ENCODE data around the gene PPFIBP1.
"Not testable (repeated sequence)": the region's sequence is repeated elsewhere in the genome, so short reads cannot be mapped to it uniquely, and the experiment has no call there.

Gene PPFIBP1

DNA sequence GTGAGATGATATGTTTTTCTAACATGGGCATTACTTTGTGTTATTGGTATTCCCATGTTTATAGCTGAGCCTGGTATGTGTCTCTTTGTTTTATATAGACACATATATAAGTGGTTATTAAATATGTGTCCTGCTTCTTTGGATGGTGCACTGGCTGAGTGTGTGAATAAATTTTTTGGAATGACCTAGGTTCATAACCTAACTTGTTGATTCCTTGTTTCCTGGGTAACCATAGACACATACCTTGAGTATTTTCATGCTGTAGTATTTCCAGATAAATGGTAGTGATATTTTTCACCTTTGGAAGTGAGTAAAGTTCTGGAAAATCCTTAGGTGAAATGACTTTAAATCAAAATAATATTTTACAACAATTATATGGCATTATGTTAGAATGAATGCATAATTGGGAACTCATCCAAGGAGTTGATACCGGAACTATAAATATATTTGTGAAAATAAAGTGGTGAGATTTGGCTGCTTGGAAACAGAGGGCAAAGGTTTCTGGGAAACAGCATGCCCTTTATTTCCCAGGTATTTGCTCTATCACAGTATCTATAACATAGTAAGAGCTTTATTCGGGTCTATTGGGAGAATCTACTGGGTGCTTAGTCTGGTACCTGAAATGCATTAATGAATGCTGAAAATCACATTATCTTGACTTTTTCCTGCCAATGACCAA lies 107.9 kb downstream of the PPFIBP1 start:
- DNase-seq = no peak
- no peaks in the 10 kb centered on the region for H3K27me3 ChIP-seq (replicated peaks; ENCODE audit: control insufficient read depth, insufficient read depth, low read length, poor library complexity, severe bottlenecking)
- H3K4me3 ChIP-seq (ENCODE audit: insufficient read depth, low read depth, low read length, poor library complexity, severe bottlenecking) = no peak overlapping the region
- no peak overlapping the region for H3K27ac ChIP-seq (ENCODE audit: insufficient read depth, low read length, poor library complexity, severe bottlenecking)
- H3K4me1 ChIP-seq (ENCODE audit: control insufficient read depth, insufficient read depth, low read length, poor library complexity, severe bottlenecking) = no peaks in the 10 kb centered on the region
- no peaks in the 10 kb centered on the region for H3K9me3 ChIP-seq (ENCODE audit: control insufficient read depth, low read length)
- H3K36me3 ChIP-seq (ENCODE audit: control insufficient read depth, insufficient read depth, low read length) = no peaks in the 10 kb centered on the region

DNA sequence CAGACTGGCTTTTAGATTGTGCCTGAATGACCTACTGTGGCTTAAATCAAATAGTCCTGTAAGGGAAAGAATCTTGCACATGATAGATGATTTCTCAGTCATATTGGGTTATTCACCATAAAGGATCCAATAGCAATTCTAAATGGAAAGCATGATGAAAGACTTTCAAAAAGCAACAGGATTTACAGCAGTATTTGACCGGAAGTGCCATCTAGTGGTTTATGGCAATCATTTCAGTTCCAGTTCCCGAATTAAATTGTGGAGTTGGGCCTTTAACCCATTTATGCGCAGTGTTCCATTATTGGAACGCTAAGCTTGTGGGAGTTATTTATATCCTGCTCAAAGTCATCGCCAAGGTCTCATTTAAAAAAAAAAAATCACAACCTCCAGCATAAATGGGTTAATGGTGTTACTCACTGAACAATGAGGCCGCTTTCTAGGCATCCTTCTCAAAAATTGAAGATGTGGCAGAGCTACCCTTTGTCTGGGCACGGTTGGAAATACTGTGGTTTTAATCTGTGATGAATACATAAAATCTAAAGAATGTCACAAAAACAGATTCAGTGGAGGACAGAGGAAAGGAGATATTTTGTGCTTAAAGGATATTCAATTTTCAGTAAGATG lies 111.5 kb downstream of the PPFIBP1 start:
- Histone ChIP-seq H3K27me3 (replicated peaks; ENCODE audit: control insufficient read depth, insufficient read depth, low read length, poor library complexity, severe bottlenecking) (no peaks in the 10 kb centered on the region), H3K4me1 (ENCODE audit: control insufficient read depth, insufficient read depth, low read length, poor library complexity, severe bottlenecking) (no peaks in the 10 kb centered on the region), H3K27ac (ENCODE audit: insufficient read depth, low read length, poor library complexity, severe bottlenecking) (no peak overlapping the region), H3K4me3 (ENCODE audit: insufficient read depth, low read depth, low read length, poor library complexity, severe bottlenecking) (no peak overlapping the region), H3K36me3 (ENCODE audit: control insufficient read depth, insufficient read depth, low read length) (no peaks in the 10 kb centered on the region), H3K9me3 (ENCODE audit: control insufficient read depth, low read length) (no peaks in the 10 kb centered on the region)
- no peak for DNase-seq

GRCh38 chr12:27636569-27636968 lies 112.6 kb downstream of the PPFIBP1 start:
- not testable (repeated sequence) for H3K27me3 ChIP-seq (replicated peaks; ENCODE audit: control insufficient read depth, insufficient read depth, low read length, poor library complexity, severe bottlenecking); DNase-seq; H3K9me3 ChIP-seq (ENCODE audit: control insufficient read depth, low read length); H3K4me1 ChIP-seq (ENCODE audit: control insufficient read depth, insufficient read depth, low read length, poor library complexity, severe bottlenecking); H3K27ac ChIP-seq (ENCODE audit: insufficient read depth, low read length, poor library complexity, severe bottlenecking); H3K4me3 ChIP-seq (ENCODE audit: insufficient read depth, low read depth, low read length, poor library complexity, severe bottlenecking); H3K36me3 ChIP-seq (ENCODE audit: control insufficient read depth, insufficient read depth, low read length)

DNA sequence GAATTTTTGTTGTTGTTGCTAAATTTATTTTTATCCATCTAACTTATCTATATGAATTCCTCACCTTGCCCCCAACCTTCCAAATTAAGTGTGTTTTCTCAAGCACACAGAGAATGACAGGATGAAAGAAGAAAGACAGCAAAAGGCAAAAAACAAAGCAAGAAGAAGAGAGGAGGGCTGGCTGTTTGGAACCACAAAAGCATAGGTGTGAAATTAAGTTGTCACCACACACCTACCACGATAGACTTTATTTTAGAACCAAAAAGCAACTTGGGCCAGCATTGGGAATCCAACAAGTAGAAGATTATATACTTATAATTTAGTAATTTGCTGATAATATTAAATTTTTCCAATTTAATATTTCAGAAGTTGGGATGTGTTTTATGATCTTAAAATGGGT lies 113.5 kb downstream of the PPFIBP1 start:
- Histone ChIP-seq H3K36me3 (ENCODE audit: control insufficient read depth, insufficient read depth, low read length) (no peaks in the 10 kb centered on the region), H3K4me1 (ENCODE audit: control insufficient read depth, insufficient read depth, low read length, poor library complexity, severe bottlenecking) (no peaks in the 10 kb centered on the region), H3K9me3 (ENCODE audit: control insufficient read depth, low read length) (no peaks in the 10 kb centered on the region), H3K27ac (ENCODE audit: insufficient read depth, low read length, poor library complexity, severe bottlenecking) (no peak overlapping the region), H3K27me3 (replicated peaks; ENCODE audit: control insufficient read depth, insufficient read depth, low read length, poor library complexity, severe bottlenecking) (no peaks in the 10 kb centered on the region), H3K4me3 (ENCODE audit: insufficient read depth, low read depth, low read length, poor library complexity, severe bottlenecking) (no peak overlapping the region)
- DNase-seq = no peak

GRCh38 chr12:27639265-27639664 lies 115.3 kb downstream of the PPFIBP1 start:
- H3K36me3 ChIP-seq (ENCODE audit: control insufficient read depth, insufficient read depth, low read length) = no peaks in the 10 kb centered on the region
- no peaks in the 10 kb centered on the region for H3K9me3 ChIP-seq (ENCODE audit: control insufficient read depth, low read length)
- no peaks in the 10 kb centered on the region for H3K27me3 ChIP-seq (replicated peaks; ENCODE audit: control insufficient read depth, insufficient read depth, low read length, poor library complexity, severe bottlenecking)
- no peak overlapping the region for H3K27ac ChIP-seq (ENCODE audit: insufficient read depth, low read length, poor library complexity, severe bottlenecking)
- no peaks in the 10 kb centered on the region for H3K4me1 ChIP-seq (ENCODE audit: control insufficient read depth, insufficient read depth, low read length, poor library complexity, severe bottlenecking)
- H3K4me3 ChIP-seq (ENCODE audit: insufficient read depth, low read depth, low read length, poor library complexity, severe bottlenecking) = no peak overlapping the region
- no peak for DNase-seq

DNA sequence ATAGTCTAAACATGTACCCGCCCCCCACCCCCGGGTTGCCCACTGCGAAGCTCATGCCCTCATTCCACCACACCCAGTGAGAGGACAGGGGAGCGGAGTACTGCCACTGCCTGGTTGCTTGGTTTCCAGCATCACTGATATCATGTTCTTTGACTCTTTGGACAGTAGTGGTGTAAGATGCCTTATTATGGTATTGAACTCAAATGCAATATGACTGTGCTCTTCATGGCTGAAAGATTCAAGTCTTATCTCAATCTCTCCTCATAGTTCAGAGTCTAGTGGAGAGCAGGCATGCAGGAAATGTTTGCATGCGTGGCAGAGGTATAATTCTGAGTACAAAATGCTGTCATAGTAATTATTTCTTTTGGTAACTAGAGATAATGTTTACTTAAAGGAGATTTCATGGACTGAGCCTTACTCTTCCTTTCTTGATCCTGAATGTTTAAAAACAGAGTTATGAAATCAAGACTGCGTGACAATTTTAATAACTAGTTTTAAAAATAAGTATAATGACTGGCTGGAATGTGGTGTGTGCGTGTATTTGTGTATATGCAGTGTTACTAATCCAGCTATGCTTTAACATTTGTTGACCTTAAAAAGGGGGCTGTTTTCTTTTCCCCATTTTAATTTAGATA lies 116.7 kb downstream of the PPFIBP1 start:
- not testable (repeated sequence) for H3K27ac ChIP-seq (ENCODE audit: insufficient read depth, low read length, poor library complexity, severe bottlenecking); DNase-seq; H3K4me3 ChIP-seq (ENCODE audit: insufficient read depth, low read depth, low read length, poor library complexity, severe bottlenecking); H3K4me1 ChIP-seq (ENCODE audit: control insufficient read depth, insufficient read depth, low read length, poor library complexity, severe bottlenecking); H3K27me3 ChIP-seq (replicated peaks; ENCODE audit: control insufficient read depth, insufficient read depth, low read length, poor library complexity, severe bottlenecking); H3K9me3 ChIP-seq (ENCODE audit: control insufficient read depth, low read length); H3K36me3 ChIP-seq (ENCODE audit: control insufficient read depth, insufficient read depth, low read length)

- not testable (repeated sequence) for H3K27ac ChIP-seq (ENCODE audit: insufficient read depth, low read length, poor library complexity, severe bottlenecking); H3K36me3 ChIP-seq (ENCODE audit: control insufficient read depth, insufficient read depth, low read length); H3K4me1 ChIP-seq (ENCODE audit: control insufficient read depth, insufficient read depth, low read length, poor library complexity, severe bottlenecking); H3K9me3 ChIP-seq (ENCODE audit: control insufficient read depth, low read length); DNase-seq; H3K4me3 ChIP-seq (ENCODE audit: insufficient read depth, low read depth, low read length, poor library complexity, severe bottlenecking); H3K27me3 ChIP-seq (replicated peaks; ENCODE audit: control insufficient read depth, insufficient read depth, low read length, poor library complexity, severe bottlenecking)
Observed at GRCh38 chr12:27642361-27642760, 118.4 kb downstream of the PPFIBP1 start.

DNA sequence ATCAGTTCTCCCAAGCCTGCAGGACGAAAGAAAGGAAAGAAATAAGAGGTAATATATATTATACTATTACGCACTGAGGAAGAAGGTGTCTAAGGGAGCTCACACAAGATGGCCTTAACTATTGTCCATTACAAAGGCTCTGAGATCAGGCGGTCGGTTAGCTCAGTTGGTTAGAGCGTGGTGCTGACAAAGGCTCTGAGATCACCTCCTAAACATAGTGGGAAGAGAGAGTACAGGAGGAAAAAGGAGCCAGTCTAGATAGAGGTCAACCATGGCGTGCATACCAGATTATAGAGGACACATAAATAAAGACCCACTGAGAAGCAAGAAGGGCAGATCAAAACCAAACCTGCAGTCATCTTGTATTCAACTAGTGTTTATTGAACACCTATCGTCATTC lies 118.9 kb downstream of the PPFIBP1 start:
- H3K27ac ChIP-seq (ENCODE audit: insufficient read depth, low read length, poor library complexity, severe bottlenecking); H3K9me3 ChIP-seq (ENCODE audit: control insufficient read depth, low read length); H3K4me1 ChIP-seq (ENCODE audit: control insufficient read depth, insufficient read depth, low read length, poor library complexity, severe bottlenecking); H3K4me3 ChIP-seq (ENCODE audit: insufficient read depth, low read depth, low read length, poor library complexity, severe bottlenecking); H3K27me3 ChIP-seq (replicated peaks; ENCODE audit: control insufficient read depth, insufficient read depth, low read length, poor library complexity, severe bottlenecking); H3K36me3 ChIP-seq (ENCODE audit: control insufficient read depth, insufficient read depth, low read length); DNase-seq: not testable (repeated sequence)

- DNase-seq = no peak
Observed at GRCh38 chr12:27644158-27644845, 120.3 kb downstream of the PPFIBP1 start.

GRCh38 chr12:27645671-27646070 lies 121.7 kb downstream of the PPFIBP1 start:
- no peak overlapping the region for H3K27ac ChIP-seq (ENCODE audit: insufficient read depth, low read length, poor library complexity, severe bottlenecking)
- H3K4me3 ChIP-seq (ENCODE audit: insufficient read depth, low read depth, low read length, poor library complexity, severe bottlenecking) = no peak overlapping the region
- H3K4me1 ChIP-seq (ENCODE audit: control insufficient read depth, insufficient read depth, low read length, poor library complexity, severe bottlenecking) = no peaks in the 10 kb centered on the region
- H3K9me3 ChIP-seq (ENCODE audit: control insufficient read depth, low read length) = no peaks in the 10 kb centered on the region
- no peaks in the 10 kb centered on the region for H3K27me3 ChIP-seq (replicated peaks; ENCODE audit: control insufficient read depth, insufficient read depth, low read length, poor library complexity, severe bottlenecking)
- H3K36me3 ChIP-seq (ENCODE audit: control insufficient read depth, insufficient read depth, low read length) = no peaks in the 10 kb centered on the region
- DNase-seq = no peak

More at GRCh38 chr12:27644158-27644845, 120.3 kb downstream of the PPFIBP1 start:
- Histone ChIP-seq H3K4me1 (ENCODE audit: control insufficient read depth, insufficient read depth, low read length, poor library complexity, severe bottlenecking) (no peaks in the 10 kb centered on the region), H3K4me3 (ENCODE audit: insufficient read depth, low read depth, low read length, poor library complexity, severe bottlenecking) (no peak overlapping the region), H3K9me3 (ENCODE audit: control insufficient read depth, low read length) (no peaks in the 10 kb centered on the region), H3K27ac (ENCODE audit: insufficient read depth, low read length, poor library complexity, severe bottlenecking) (no peak overlapping the region), H3K36me3 (ENCODE audit: control insufficient read depth, insufficient read depth, low read length) (no peaks in the 10 kb centered on the region), H3K27me3 (replicated peaks; ENCODE audit: control insufficient read depth, insufficient read depth, low read length, poor library complexity, severe bottlenecking) (no peaks in the 10 kb centered on the region)

Data from effector memory CD4-positive, alpha-beta T cell (primary cell).